Panc1 (cell line): ENCODE measurements around the gene INTS13. TPM values are rescaled to one million over a fixed set of nuclear protein-coding genes. Genes with fewer than 3 reads are reported as not detected.

Experiments used
- ATAC-seq: fragments of 200-7000 bp; cut with Tn5 transposase; 2 replicates; pipeline ENCODE4 v1.9.1; 2020; ENCODE audit warnings: mild to moderate bottlenecking, moderate library complexity
- Bru-seq: library from RNA; stranded (reverse); fragments of 400-500 nt; gene quantifications from one replicate; lab custom pipeline; 2021; lab: Mats Ljungman, UMichigan
- BruChase-seq, 2 experiments: library from RNA; stranded (reverse); fragments of 400-500 nt; gene quantifications; one replicate each; lab custom pipeline; 2021; lab: Mats Ljungman, UMichigan
- BruUV-seq: library from RNA; stranded (reverse); fragments of 400-500 nt; replicated peaks from 2 replicates; lab custom pipeline; 2021; lab: Mats Ljungman, UMichigan
- CTCF ChIA-PET: fragments of 300-600 bp; sonication (Branson Sonifier 250); formaldehyde crosslinking; loops from one replicate; lab custom pipeline; 2022; ENCODE audit warnings: antibody characterized with exemption; lab: Charles Lee
- POLR2A ChIA-PET: fragments of 300-600 bp; sonication (Branson Sonifier 250); formaldehyde crosslinking; loops from one replicate; lab custom pipeline; 2022; ENCODE audit warnings: antibody characterized with exemption; lab: Charles Lee
- DNase-seq: peaks from one replicate; pipeline ENCODE4 v3.0.0-alpha.2; 2010; ENCODE audit warnings: low read depth, low spot score
- H3K27ac ChIP-seq: 2 replicates; pipeline ENCODE4 v1.5.1; 2011; ENCODE audit warnings: mild to moderate bottlenecking, low read length, inconsistent platforms
- H3K27me3 ChIP-seq: fragments of 200-500 bp; sonication (Bioruptor generic); 2 replicates; pipeline ENCODE4 v1.6.0; 2014; ENCODE audit warnings: low read length, inconsistent platforms; ENCODE audit not compliant: control insufficient read depth, insufficient read depth
- H3K36me3 ChIP-seq: fragments of 200-500 bp; sonication (Bioruptor generic); 2 replicates; pipeline ENCODE4 v1.5.1; 2014; ENCODE audit warnings: inconsistent platforms, mild to moderate bottlenecking, low read length, moderate library complexity; ENCODE audit not compliant: control insufficient read depth, insufficient read depth
- H3K4me1 ChIP-seq: 2 replicates; pipeline ENCODE4 v1.5.1; 2011; ENCODE audit warnings: inconsistent platforms, mild to moderate bottlenecking, low read length, moderate library complexity; ENCODE audit not compliant: control insufficient read depth, insufficient read depth
- H3K4me3 ChIP-seq, 2 experiments: 2 replicates each; pipeline ENCODE4 v1.5.1; 2011 to 2012; ENCODE audit warnings: low read depth in 2 of 2, low read length in 2 of 2, mild to moderate bottlenecking in 2 of 2, inconsistent platforms in 1 of 2, moderate library complexity in 1 of 2
- H3K9me3 ChIP-seq: fragments of 200-500 bp; sonication (Bioruptor generic); 2 replicates; pipeline ENCODE4 v1.5.1; 2014; ENCODE audit warnings: low read depth, mild to moderate bottlenecking, inconsistent platforms, low read length, moderate library complexity; ENCODE audit not compliant: control insufficient read depth, insufficient read depth
- CTCF ChIP-seq: fragments of 450-650 bp; IDR thresholded peaks from 2 replicates; pipeline ENCODE4 v1.5.1; 2017; ENCODE audit warnings: mild to moderate bottlenecking
- POLR2AphosphoS5 ChIP-seq: IDR thresholded peaks from 2 replicates; pipeline ENCODE4 v1.6.1; 2012; ENCODE audit warnings: mild to moderate bottlenecking, low read depth, low read length, moderate library complexity
- REST ChIP-seq, 2 experiments: IDR thresholded peaks; 2 replicates each; pipeline ENCODE4 v1.6.1; 2011 to 2012; ENCODE audit warnings: low read depth in 2 of 2, control low read depth in 1 of 2, low read length in 1 of 2, mild to moderate bottlenecking in 1 of 2, moderate library complexity in 1 of 2; ENCODE audit not compliant: insufficient read depth in 1 of 2
- SIN3A ChIP-seq: IDR thresholded peaks from 2 replicates; pipeline ENCODE4 v1.6.1; 2012; ENCODE audit warnings: low read depth, mild to moderate bottlenecking, low read length, moderate library complexity, borderline replicate concordance; ENCODE audit not compliant: insufficient read depth
- TCF7L2 ChIP-seq: IDR thresholded peaks from 2 replicates; pipeline ENCODE4 v1.6.1; 2011; ENCODE audit warnings: mild to moderate bottlenecking, low read depth, low read length, inconsistent platforms
- in situ Hi-C: cut with HindIII; loops from 2 replicates; pipeline ENCODE4 v1.10.0; 2016; ENCODE audit warnings: low sequenced_read_pairs, low pct_unique_long_range_greater_than_20kb
- intact Hi-C: fragments of 100-400 bp; cut with micrococcal nuclease; formaldehyde crosslinking; loops from one replicate; pipeline ENCODE4 v1.10.0; 2022; ENCODE audit not compliant: unreplicated experiment
- long read RNA-seq: library from polyadenylated mRNA; unstranded; transcript quantifications from one replicate; pipeline ENCODE4 v2.0.0, GENCODE V29; 2021; ENCODE audit not compliant: unreplicated experiment
- polyA plus RNA-seq: library from polyadenylated mRNA; unstranded; fragments of >200 nt; gene quantifications from one replicate; pipeline ENCODE4 v1.2.1, GENCODE V29; 2012; ENCODE audit warnings: missing spikeins; ENCODE audit not compliant: insufficient read length
- total RNA-seq: library from RNA; stranded (reverse); gene quantifications from one replicate; pipeline ENCODE4 v1.2.1, GENCODE V29; 2021; ENCODE audit not compliant: unreplicated experiment

Gene INTS13
- total RNA-seq (55.9 TPM), Bru-seq, nascent RNA (percentile 92 among the genes with signal in this experiment), BruChase-seq, experiment 1, labeled RNA remaining after a 2-hour chase (percentile 93 among the genes with signal in this experiment), BruChase-seq, experiment 2, labeled RNA remaining after a 6-hour chase (percentile 94 among the genes with signal in this experiment)
- 36.5 TPM for polyA plus RNA-seq
- long read RNA-seq, transcript INTS13-201 (17 exons, 2,974 nt), result major isoform, 70 of 126 reads
- long read RNA-seq, partial matches to known transcripts, result 24 of 126 reads
- long read RNA-seq, other reads (novel, unspliced or antisense), result 32 of 126 reads

GRCh38 chr12:26937863-26938700 is at the start of gene INTS13, which contains the start of gene FGFR1OP2:
Gene INTS13, minus strand, starts transcription at chr12:26937981. Its CDS starts 1,178 bp downstream, at chr12:26936803.
Gene FGFR1OP2, plus strand, starts transcription at chr12:26938470. Its CDS starts 15,689 bp downstream, at chr12:26954159.
- Histone ChIP-seq H3K36me3 (peaks cover 6% of the 10 kb centered on the region), H3K9me3 (no peaks in the 10 kb centered on the region), H3K27me3 (no peaks in the 10 kb centered on the region), H3K4me3 (peak within 1 kb of the TSS; percentile 98), H3K4me1 (peaks cover 40% of the 10 kb centered on the region), H3K27ac (peak within 1 kb of the TSS; percentile 98)
- intact Hi-C loops (loop anchor here (5.0 kb wide), 1 partner anchor 74 kb away; the partner anchor contains the start of gene TM7SF3), in situ Hi-C loops (no loop called here)
- ATAC-seq (peak; percentile 98), DNase-seq (peak; percentile 98)
- CTCF ChIA-PET, result no interaction called here
- TF ChIP-seq REST (IDR thresholded peaks at IDR 0.05; ENCODE audit: insufficient read depth in 1 of 2, low read depth in 2 of 2, low read length in 1 of 2) (no peak), POLR2AphosphoS5 (peak; percentile 78), SIN3A (peak; percentile 74; the same call in 1 of the 2 replicates)
- BruUV-seq, result no TSS peak
- POLR2A ChIA-PET, result no interaction called here

GRCh38 chr12:26982866-26983265 is 45.1 kb upstream of the INTS13 start:
- CTCF ChIA-PET, result no interaction called here
- POLR2A ChIA-PET, result no interaction called here
- H3K9me3 ChIP-seq, result no peaks in the 10 kb centered on the region
- H3K4me1 ChIP-seq, result no peaks in the 10 kb centered on the region
- intact Hi-C loops, result no loop called here
- in situ Hi-C loops, result no loop called here
- no peaks in the 10 kb centered on the region for H3K27me3 ChIP-seq
- ATAC-seq (no peak), DNase-seq (no peak)
- TF ChIP-seq CTCF (no peak), POLR2AphosphoS5 (no peak), REST (IDR thresholded peaks at IDR 0.05; ENCODE audit: insufficient read depth in 1 of 2, low read depth in 2 of 2, low read length in 1 of 2) (no peak), TCF7L2 (no peak), SIN3A (no peak)
- H3K4me3 ChIP-seq, result no peak overlapping the region
- no peaks in the 10 kb centered on the region for H3K36me3 ChIP-seq
- H3K27ac ChIP-seq, result no peak overlapping the region
- no TSS peak for BruUV-seq
